MCF 10A (cell line): ENCODE measurements around the gene CFHR4. TPM values are rescaled to one million over a fixed set of nuclear protein-coding genes. Genes with fewer than 3 reads are reported as not detected.

Source experiments
- BruUV-seq: library from RNA; stranded (reverse); fragments of 400-500 nt; replicated peaks from 2 replicates; lab custom pipeline; 2021; lab: Mats Ljungman, UMichigan
- CTCF ChIA-PET: fragments of 300-600 bp; sonication (Branson Sonifier 250); formaldehyde crosslinking; extraction: SDS; loops from one replicate; lab custom pipeline; 2021; ENCODE audit warnings: antibody characterized with exemption, inconsistent platforms; lab: Yijun Ruan, JAX
- POLR2A ChIA-PET: fragments of 300-600, 350-650 bp; sonication (Branson Sonifier 250); formaldehyde crosslinking; extraction: SDS; loops from one replicate; lab custom pipeline; 2020; ENCODE audit warnings: antibody characterized with exemption, inconsistent platforms; lab: Yijun Ruan, JAX
- DNase-seq: peaks from one replicate; pipeline ENCODE4 v3.0.0-alpha.2; 2018; ENCODE audit not compliant: unreplicated experiment
- H3K27ac Mint-ChIP-seq: one replicate; pipeline ENCODE4 v1.8.0; 2022; ENCODE audit warnings: mild to moderate bottlenecking, low read depth, mixed read lengths; ENCODE audit not compliant: unreplicated experiment
- H3K27me3 Mint-ChIP-seq: one replicate; pipeline ENCODE4 v1.8.0; 2022; ENCODE audit warnings: mixed read lengths; ENCODE audit not compliant: insufficient read depth, unreplicated experiment
- H3K36me3 Mint-ChIP-seq: one replicate; pipeline ENCODE4 v1.8.0; 2022; ENCODE audit warnings: mild to moderate bottlenecking, moderate library complexity, mixed read lengths; ENCODE audit not compliant: insufficient read depth, unreplicated experiment
- H3K4me1 Mint-ChIP-seq: one replicate; pipeline ENCODE4 v1.8.0; 2022; ENCODE audit warnings: mixed read lengths; ENCODE audit not compliant: insufficient read depth, unreplicated experiment
- H3K4me3 Mint-ChIP-seq: one replicate; pipeline ENCODE4 v1.8.0; 2022; ENCODE audit warnings: mild to moderate bottlenecking, moderate library complexity, mixed read lengths; ENCODE audit not compliant: unreplicated experiment
- H3K9me3 Mint-ChIP-seq: one replicate; pipeline ENCODE4 v1.8.0; 2022; ENCODE audit warnings: mixed read lengths; ENCODE audit not compliant: unreplicated experiment
- CTCF ChIP-seq: fragments of 200-600 bp; IDR thresholded peaks from one replicate; pipeline ENCODE4 v1.8.0; 2022; ENCODE audit warnings: antibody characterized with exemption, mild to moderate bottlenecking; ENCODE audit not compliant: unreplicated experiment
- intact Hi-C: fragments of 100-400 bp; cut with micrococcal nuclease; formaldehyde crosslinking; loops from 2 replicates; pipeline ENCODE4 v1.14.1; 2022
- total RNA-seq: library from RNA; stranded (reverse); gene quantifications from 2 replicates; pipeline ENCODE4 v1.2.3, GENCODE V29; 2022

CFHR4 gene
- total RNA-seq, 1 experiment from 2014 or later, result not detected

- BruUV-seq, result no TSS peak
- H3K9me3 Mint-ChIP-seq, result peaks cover 10% of the 10 kb centered on the region
- POLR2A ChIA-PET, result no interaction called here
- no peak overlapping the region for H3K4me3 Mint-ChIP-seq
- H3K36me3 Mint-ChIP-seq, result no peaks in the 10 kb centered on the region
- CTCF ChIA-PET, result no interaction called here
- H3K27ac Mint-ChIP-seq, result no peak overlapping the region
- no peak for TF ChIP-seq CTCF
- DNase-seq, result no peak
- intact Hi-C loops, result no loop called here
- H3K4me1 Mint-ChIP-seq, result no peaks in the 10 kb centered on the region
- H3K27me3 Mint-ChIP-seq, result no peaks in the 10 kb centered on the region
Measured at GRCh38 chr1:196858811-196859210, 29.0 kb upstream of the CFHR4 start.

GRCh38 chr1:196860323-196860884 is 27.4 kb upstream of the CFHR4 start:
- ChIA-PET CTCF (interaction anchor here (0.7 kb wide), 1 partner anchor 36 kb away, joined by 3 read pairs; no protein-coding TSS in a partner anchor), POLR2A (interaction anchor here (0.6 kb wide), 1 partner anchor 15 kb away, joined by 3 read pairs; no protein-coding TSS in a partner anchor)

GRCh38 chr1:196861429-196861828 is 26.4 kb upstream of the CFHR4 start:
- CTCF ChIA-PET, result no interaction called here
- no peaks in the 10 kb centered on the region for H3K27me3 Mint-ChIP-seq
- H3K36me3 Mint-ChIP-seq, result no peaks in the 10 kb centered on the region
- DNase-seq, result no peak
- H3K4me3 Mint-ChIP-seq, result no peak overlapping the region
- H3K27ac Mint-ChIP-seq, result no peak overlapping the region
- TF ChIP-seq CTCF, result no peak
- peaks cover 10% of the 10 kb centered on the region for H3K9me3 Mint-ChIP-seq
- intact Hi-C loops, result no loop called here
- no peaks in the 10 kb centered on the region for H3K4me1 Mint-ChIP-seq
- POLR2A ChIA-PET, result no interaction called here
- no TSS peak for BruUV-seq

More at GRCh38 chr1:196860323-196860884, 27.4 kb upstream of the CFHR4 start:
- Mint-ChIP-seq H3K36me3 (no peaks in the 10 kb centered on the region), H3K9me3 (peaks cover 10% of the 10 kb centered on the region), H3K27me3 (no peaks in the 10 kb centered on the region), H3K4me3 (no peak overlapping the region), H3K27ac (no peak overlapping the region), H3K4me1 (no peaks in the 10 kb centered on the region)
- no peak for DNase-seq
- no peak for TF ChIP-seq CTCF
- intact Hi-C loops, result no loop called here
- no TSS peak for BruUV-seq

- Mint-ChIP-seq H3K36me3 (no peaks in the 10 kb centered on the region), H3K9me3 (no peaks in the 10 kb centered on the region), H3K27me3 (no peaks in the 10 kb centered on the region), H3K4me1 (no peaks in the 10 kb centered on the region), H3K4me3 (no peak overlapping the region), H3K27ac (no peak overlapping the region)
- CTCF ChIA-PET, result no interaction called here
- no peak for DNase-seq
- BruUV-seq, result no TSS peak
- no peak for TF ChIP-seq CTCF
- intact Hi-C loops, result no loop called here
- POLR2A ChIA-PET, result no interaction called here
Measured at GRCh38 chr1:196866974-196867373, 20.9 kb upstream of the CFHR4 start.
